ENCODE results near the gene RHOF.

DNA sequence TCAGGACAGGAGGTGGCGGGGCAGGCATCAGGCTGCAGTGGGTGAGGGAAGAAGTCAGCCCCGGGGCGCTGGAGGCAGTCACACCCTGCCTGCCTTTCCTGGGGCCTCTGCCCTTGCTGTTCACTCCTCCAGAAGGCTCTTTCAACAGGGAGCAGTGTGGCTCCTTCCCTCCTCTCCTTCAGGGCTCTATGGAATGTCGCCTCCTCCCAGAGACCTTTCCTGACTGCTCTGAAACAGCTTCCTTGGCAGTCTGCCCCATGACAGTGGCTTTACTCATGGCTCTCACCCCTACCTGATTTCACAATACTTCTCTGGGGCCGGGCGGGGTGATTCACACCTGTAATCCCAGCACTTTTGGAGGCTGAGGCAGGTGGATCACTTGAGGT, 7.1 kb downstream of the RHOF start:
- TF ChIP-seq POLR2A (IDR thresholded peaks at IDR 0.05; ENCODE audit: low read depth, low read length) = no peak
- no peak for TF ChIP-seq POLR2AphosphoS5 (IDR thresholded peaks at IDR 0.05; ENCODE audit: low read depth, low read length)
- no peak for TF ChIP-seq SPI1 (IDR thresholded peaks at IDR 0.05; ENCODE audit: low read depth, low read length)
- no peak for TF ChIP-seq TAF1 (IDR thresholded peaks at IDR 0.05; ENCODE audit: low read depth, low read length)
- TF ChIP-seq POU2F2 (IDR thresholded peaks at IDR 0.05; ENCODE audit: low read depth, low read length) = no peak
